Trophoblast cell (in vitro differentiated cells and primary cell): ENCODE measurements around the gene HEXA. TPM values are rescaled to one million over a fixed set of nuclear protein-coding genes. Genes with fewer than 3 reads are reported as not detected.

Source experiments
- DNase-seq, 2 donors: peaks; one replicate each; pipeline ENCODE4 v3.0.0-alpha.2; 2016
- H2AFZ ChIP-seq: 2 replicates; pipeline ENCODE4 v1.6.1; 2013; ENCODE audit warnings: low read length, moderate library complexity, mild to moderate bottlenecking; ENCODE audit not compliant: insufficient read depth, poor library complexity
- H2AK5ac ChIP-seq: 2 replicates; pipeline ENCODE4 v1.6.1; 2013; ENCODE audit warnings: mild to moderate bottlenecking, low read length
- H2BK120ac ChIP-seq: 2 replicates; pipeline ENCODE4 v1.6.1; 2013; ENCODE audit warnings: low read length, mild to moderate bottlenecking, moderate library complexity; ENCODE audit not compliant: insufficient read depth, poor library complexity
- H2BK12ac ChIP-seq: 2 replicates; pipeline ENCODE4 v1.6.1; 2013; ENCODE audit warnings: mild to moderate bottlenecking, low read length, moderate library complexity
- H2BK5ac ChIP-seq: 2 replicates; pipeline ENCODE4 v1.6.1; 2013; ENCODE audit warnings: low read length, low read depth, moderate library complexity, mild to moderate bottlenecking; ENCODE audit not compliant: poor library complexity
- H3K14ac ChIP-seq: 2 replicates; pipeline ENCODE4 v1.6.1; 2013; ENCODE audit warnings: mild to moderate bottlenecking, low read length
- H3K18ac ChIP-seq: 2 replicates; pipeline ENCODE4 v1.6.1; 2013; ENCODE audit warnings: mild to moderate bottlenecking, low read length
- H3K23ac ChIP-seq: 2 replicates; pipeline ENCODE4 v1.6.1; 2013; ENCODE audit warnings: low read length
- H3K27ac ChIP-seq: 2 replicates; pipeline ENCODE4 v1.5.1; 2013; ENCODE audit warnings: low read depth, mild to moderate bottlenecking, inconsistent platforms, low read length, moderate library complexity
- H3K27me3 ChIP-seq: 2 replicates; pipeline ENCODE4 v1.6.1; 2013; ENCODE audit warnings: inconsistent platforms, mild to moderate bottlenecking, low read length, moderate library complexity; ENCODE audit not compliant: insufficient read depth
- H3K36me3 ChIP-seq, 2 experiments: 1 replicate in 1 of 2; 2 replicates in 1 of 2; pipeline ENCODE4 v1.6.1; 2013; ENCODE audit warnings: low read length in 2 of 2, mild to moderate bottlenecking in 2 of 2, moderate library complexity in 1 of 2; ENCODE audit not compliant: insufficient read depth in 2 of 2, control insufficient read depth in 1 of 2
- H3K4ac ChIP-seq: 2 replicates; pipeline ENCODE4 v1.6.1; 2013; ENCODE audit warnings: low read depth, mild to moderate bottlenecking, low read length, moderate library complexity
- H3K4me1 ChIP-seq, 2 experiments: 1 replicate in 1 of 2; 2 replicates in 1 of 2; pipeline ENCODE4 v1.6.1; 2013; ENCODE audit warnings: low read length in 2 of 2, mild to moderate bottlenecking in 2 of 2, moderate library complexity in 1 of 2; ENCODE audit not compliant: insufficient read depth in 2 of 2, control insufficient read depth in 1 of 2
- H3K4me2 ChIP-seq: 2 replicates; pipeline ENCODE4 v1.6.1; 2013; ENCODE audit warnings: inconsistent platforms, mild to moderate bottlenecking, low read length, moderate library complexity
- H3K4me3 ChIP-seq: 2 replicates; pipeline ENCODE4 v1.5.1; 2013; ENCODE audit warnings: mild to moderate bottlenecking, low read depth, low read length, inconsistent platforms
- H3K79me1 ChIP-seq: one replicate; pipeline ENCODE4 v1.6.1; 2013; ENCODE audit warnings: low read length
- H3K79me2 ChIP-seq: 2 replicates; pipeline ENCODE4 v1.6.1; 2013; ENCODE audit warnings: low read length, mild to moderate bottlenecking; ENCODE audit not compliant: control insufficient read depth, insufficient read depth, poor library complexity
- H3K9ac ChIP-seq: 2 replicates; pipeline ENCODE4 v1.6.1; 2013; ENCODE audit warnings: mild to moderate bottlenecking, low read length
- H3K9me3 ChIP-seq: 2 replicates; pipeline ENCODE4 v1.6.1; 2013; ENCODE audit warnings: low read depth, mild to moderate bottlenecking, control low read depth, inconsistent platforms, low read length; ENCODE audit not compliant: insufficient read depth
- H4K12ac ChIP-seq: 2 replicates; pipeline ENCODE4 v1.6.1; 2013; ENCODE audit warnings: low read depth, mild to moderate bottlenecking, low read length, moderate library complexity
- H4K8ac ChIP-seq: 2 replicates; pipeline ENCODE4 v1.6.1; 2013; ENCODE audit warnings: low read depth, mild to moderate bottlenecking, low read length, moderate library complexity
- H4K91ac ChIP-seq: one replicate; pipeline ENCODE4 v1.6.1; 2013; ENCODE audit warnings: low read depth, mild to moderate bottlenecking, low read length, moderate library complexity
- WGBS: extraction: QIAGEN DNeasy Blood & Tissue Kit; methylation state at CpG from one replicate; pipeline ENCODE4 v1.1.7; 2013; ENCODE audit warnings: missing lambda C conversion rate; ENCODE audit not compliant: insufficient read length, insufficient coverage; ENCODE audit errors: extremely low coverage; 5-methylcytosine and 5-hydroxymethylcytosine counted together
- polyA plus RNA-seq: library from polyadenylated mRNA; stranded (reverse); fragments of 200-250 nt; gene quantifications from 2 replicates; pipeline ENCODE4 v1.2.3, GENCODE V29; 2013

Gene HEXA
- 84.4 and 86.9 TPM in 2 replicates for polyA plus RNA-seq

GRCh38 chr15:72375846-72376581 lies at the start of gene HEXA:
Gene HEXA (minus strand): TSS chr15:72376014. CDS start chr15:72375972, 42 bp downstream.
- H3K79me2 ChIP-seq: peaks cover 13% of the 10 kb centered on the region
- WGBS: no CpG with 5 or more reads among the region's 50 CpGs
- H3K4me2 ChIP-seq: peak within 1 kb of the TSS; percentile 99

GRCh38 chr15:72423256-72423655 lies 47.4 kb upstream of the HEXA start:
- Histone ChIP-seq H3K79me1 (no peaks in the 10 kb centered on the region), H3K79me2 (no peaks in the 10 kb centered on the region), H3K9ac (no peak overlapping the region), H2BK12ac (no peak overlapping the region), H2BK120ac (no peak overlapping the region), H3K18ac (no peak overlapping the region), H3K4me3 (no peak overlapping the region), H3K9me3 (no peaks in the 10 kb centered on the region), H4K91ac (no peak overlapping the region), H3K14ac (no peak overlapping the region), H3K23ac (no peak overlapping the region), H3K36me3 (no peaks in the 10 kb centered on the region), H4K8ac (no peak overlapping the region), H3K4ac (no peak overlapping the region), H4K12ac (no peak overlapping the region), H3K27ac (no peak overlapping the region), H3K27me3 (no peaks in the 10 kb centered on the region), H3K4me2 (no peak overlapping the region), H2AK5ac (no peak overlapping the region), H3K4me1 (no peaks in the 10 kb centered on the region), H2BK5ac (no peak overlapping the region), H2AFZ (no peak overlapping the region)
- WGBS: no CpG with 5 or more reads among the region's 2 CpGs
- no peak for DNase-seq

More at GRCh38 chr15:72375846-72376581, at the start of gene HEXA:
- Histone ChIP-seq H2AK5ac (peak within 1 kb of the TSS; percentile 83), H4K8ac (peak within 1 kb of the TSS; percentile 91), H4K12ac (peak within 1 kb of the TSS; percentile 86), H2BK12ac (no peak within 1 kb of the TSS), H3K4ac (peak within 1 kb of the TSS; percentile 64), H3K79me1 (peaks cover 9% of the 10 kb centered on the region), H3K9ac (peak within 1 kb of the TSS; percentile 87), H3K27ac (peak within 1 kb of the TSS; percentile 81), H3K4me3 (peak within 1 kb of the TSS; percentile 85), H4K91ac (peak within 1 kb of the TSS; percentile 93), H3K23ac (no peak within 1 kb of the TSS), H3K4me1 (peaks cover 2 to 11% of the 10 kb centered on the region in 2 experiments), H3K14ac (peak within 1 kb of the TSS; percentile 96), H2BK5ac (peak within 1 kb of the TSS; percentile 35), H3K36me3 (peaks cover 0 to under 1% of the 10 kb centered on the region in 2 experiments), H3K27me3 (no peaks in the 10 kb centered on the region), H3K9me3 (no peaks in the 10 kb centered on the region), H2AFZ (peak within 1 kb of the TSS; percentile 98), H3K18ac (peak within 1 kb of the TSS; percentile 89), H2BK120ac (peak within 1 kb of the TSS; percentile 19)
- DNase-seq: peak; percentile 89 to 90

DNA sequence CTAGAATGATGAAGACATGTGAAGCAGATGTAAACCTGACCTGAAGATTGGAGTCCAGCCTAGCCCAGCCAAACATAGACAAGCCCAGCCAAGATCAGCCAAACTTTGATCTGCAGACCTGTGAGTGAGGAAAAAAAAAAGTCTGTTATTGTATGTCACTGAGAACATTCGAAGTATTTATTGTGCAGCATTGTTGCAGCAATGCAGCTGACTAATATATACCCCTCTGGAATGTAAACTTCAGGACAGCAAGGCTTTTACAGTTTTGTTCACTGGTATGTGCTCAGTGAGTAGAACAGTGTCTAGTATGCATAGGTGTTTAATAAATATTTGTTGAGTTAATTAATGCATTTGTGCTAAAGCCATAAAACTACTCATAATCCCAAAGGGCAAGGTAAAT lies 45.7 kb upstream of the HEXA start:
- no peak overlapping the region for H3K9ac ChIP-seq
- H2BK5ac ChIP-seq: no peak overlapping the region
- no peak overlapping the region for H2BK12ac ChIP-seq
- no peak overlapping the region for H3K4ac ChIP-seq
- H3K18ac ChIP-seq: no peak overlapping the region
- no CpG with 5 or more reads among the region's 1 CpG for WGBS
- no peaks in the 10 kb centered on the region for H3K4me1 ChIP-seq
- no peak overlapping the region for H4K12ac ChIP-seq
- H3K27ac ChIP-seq: no peak overlapping the region
- no peak overlapping the region for H2AFZ ChIP-seq
- H4K91ac ChIP-seq: no peak overlapping the region
- H2BK120ac ChIP-seq: no peak overlapping the region
- H3K79me2 ChIP-seq: no peaks in the 10 kb centered on the region
- no peak overlapping the region for H3K23ac ChIP-seq
- H4K8ac ChIP-seq: no peak overlapping the region
- H3K4me3 ChIP-seq: no peak overlapping the region
- H3K27me3 ChIP-seq: no peaks in the 10 kb centered on the region
- no peak overlapping the region for H3K4me2 ChIP-seq
- H3K9me3 ChIP-seq: no peaks in the 10 kb centered on the region
- peak; percentile 50 to 77 for DNase-seq
- H3K79me1 ChIP-seq: no peaks in the 10 kb centered on the region
- no peak overlapping the region for H3K14ac ChIP-seq
- H3K36me3 ChIP-seq: no peaks in the 10 kb centered on the region
- no peak overlapping the region for H2AK5ac ChIP-seq

- Histone ChIP-seq H3K4me1 (no peaks in the 10 kb centered on the region), H3K4ac (no peak overlapping the region), H4K91ac (no peak overlapping the region), H3K23ac (no peak overlapping the region), H3K4me2 (no peak overlapping the region), H4K8ac (no peak overlapping the region), H2BK120ac (no peak overlapping the region), H3K79me2 (no peaks in the 10 kb centered on the region), H3K79me1 (no peaks in the 10 kb centered on the region), H4K12ac (no peak overlapping the region), H2BK5ac (no peak overlapping the region), H2AK5ac (no peak overlapping the region), H3K9ac (no peak overlapping the region), H2AFZ (no peak overlapping the region), H2BK12ac (no peak overlapping the region), H3K27me3 (no peaks in the 10 kb centered on the region), H3K4me3 (no peak overlapping the region), H3K18ac (no peak overlapping the region), H3K27ac (no peak overlapping the region), H3K14ac (no peak overlapping the region), H3K9me3 (no peaks in the 10 kb centered on the region), H3K36me3 (no peaks in the 10 kb centered on the region)
- WGBS: no CpG with 5 or more reads among the region's 2 CpGs
- no peak for DNase-seq
These were observed 44.8 kb upstream of the HEXA start for GRCh38 chr15:72420576-72420975.
